GM21723 (cell line): ENCODE results near the gene CAMKK2.
A peak's percentile ranks its signal among the peaks of the same experiment; 100 is the strongest.
"Not testable (repeated sequence)": the region's sequence is repeated elsewhere in the genome, so short reads cannot be mapped to it uniquely, and the experiment has no call there.

ENCODE experiments used
- ATAC-seq: cut with Tn5 transposase; IDR thresholded peaks from one replicate; pipeline ENCODE4 v1.9.1; 2021; ENCODE audit warnings: mild to moderate bottlenecking, moderate library complexity; ENCODE audit not compliant: unreplicated experiment

Gene CAMKK2

DNA sequence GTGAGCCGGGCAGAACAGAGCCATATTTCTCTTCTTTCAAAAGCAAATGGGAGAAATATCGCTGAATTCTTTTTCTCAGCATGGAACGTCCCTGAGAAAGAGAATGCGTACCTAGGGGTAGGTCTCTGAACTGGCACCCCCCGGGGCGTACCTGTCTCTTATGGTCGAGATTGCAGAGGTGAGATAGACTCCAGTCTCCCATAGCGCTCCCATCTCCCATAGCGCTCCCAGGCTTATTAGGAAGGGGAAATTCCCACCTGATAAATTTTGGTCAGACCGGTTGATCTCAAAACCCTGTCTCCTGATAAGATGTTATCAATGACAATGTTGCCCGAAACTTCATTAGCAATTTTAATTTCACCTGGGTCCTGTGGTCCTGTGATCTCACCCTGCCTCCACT lies 16.0 kb downstream of the CAMKK2 start:
- not testable (repeated sequence) for ATAC-seq

DNA sequence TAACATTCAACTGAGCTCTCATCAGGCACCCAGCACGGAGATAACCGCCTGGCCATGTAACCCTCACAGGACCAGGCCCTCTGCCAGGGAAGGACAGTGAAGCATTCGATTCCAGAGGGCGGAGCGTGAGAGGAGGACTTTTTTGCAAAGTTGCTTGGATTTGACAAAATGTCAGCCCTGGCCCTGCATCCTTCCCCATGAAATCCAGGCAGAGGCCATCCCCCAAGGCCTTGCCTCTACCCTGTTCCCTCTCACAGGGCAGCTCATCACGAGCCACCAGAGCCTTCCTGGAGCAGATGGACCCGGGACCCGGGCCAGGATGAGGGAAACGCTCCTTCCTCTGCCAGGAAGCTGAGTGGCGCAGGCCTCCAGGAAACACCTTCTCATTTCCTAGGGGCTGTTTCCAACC lies 17.0 kb downstream of the CAMKK2 start:
- ATAC-seq: no peak

DNA sequence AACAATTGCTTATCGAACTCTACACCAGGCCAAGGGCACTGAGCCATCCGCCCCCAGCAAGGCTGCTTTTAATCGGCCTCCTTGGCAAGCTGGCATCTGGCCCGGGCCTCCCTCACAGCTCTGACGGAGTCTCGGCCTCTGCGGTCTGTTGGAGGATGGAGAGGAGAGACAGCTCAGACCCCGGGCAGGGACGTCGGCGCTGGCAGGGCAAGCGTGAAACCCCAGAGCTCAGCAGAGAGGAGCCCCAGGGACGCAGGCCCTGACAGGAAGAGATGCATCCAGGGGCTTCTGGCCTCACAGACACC lies 17.5 kb downstream of the CAMKK2 start:
- no peak for ATAC-seq

DNA sequence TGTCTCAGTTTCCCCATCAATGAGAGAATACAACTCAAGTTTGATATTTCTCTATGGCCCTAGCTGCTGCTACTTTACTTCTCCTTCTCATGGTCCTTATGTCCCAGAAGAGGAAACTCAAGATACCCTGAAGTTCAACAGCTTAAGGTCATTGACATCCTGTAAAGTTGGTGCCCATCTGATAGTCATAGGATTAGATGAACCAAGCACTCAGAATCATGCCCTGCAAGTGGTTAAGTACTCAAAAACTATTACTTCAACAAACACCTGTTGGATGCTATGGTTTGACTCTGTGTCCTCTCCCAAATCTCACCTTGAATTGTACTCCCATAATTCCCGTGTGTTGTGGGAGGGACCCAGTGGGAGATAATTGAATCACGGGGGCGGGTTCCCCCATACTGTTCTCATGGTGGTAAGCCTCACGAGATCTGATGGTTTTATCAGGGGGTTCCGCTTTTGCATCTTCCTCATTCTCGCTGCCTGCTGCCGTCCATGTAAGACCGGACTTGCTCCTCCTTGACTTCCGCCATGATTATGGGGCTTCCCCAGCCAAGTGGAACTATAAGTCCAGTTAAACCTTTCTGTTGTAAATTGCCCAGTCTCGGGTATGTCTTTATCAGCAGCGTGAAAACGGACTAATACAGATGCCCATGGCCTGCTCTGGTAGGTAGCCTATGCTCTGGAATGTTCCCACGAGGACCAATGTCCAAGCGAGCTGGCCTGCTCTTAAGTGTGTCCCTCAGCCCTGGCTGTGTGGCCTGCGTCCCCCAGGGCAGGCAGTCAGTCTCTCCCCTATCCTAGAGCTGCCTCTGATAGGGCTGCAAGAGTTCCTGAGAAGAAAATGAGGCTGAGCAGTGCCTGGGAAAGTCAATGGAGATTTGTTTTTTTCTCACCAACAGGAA lies 18.1 kb downstream of the CAMKK2 start:
- ATAC-seq: no peak

DNA sequence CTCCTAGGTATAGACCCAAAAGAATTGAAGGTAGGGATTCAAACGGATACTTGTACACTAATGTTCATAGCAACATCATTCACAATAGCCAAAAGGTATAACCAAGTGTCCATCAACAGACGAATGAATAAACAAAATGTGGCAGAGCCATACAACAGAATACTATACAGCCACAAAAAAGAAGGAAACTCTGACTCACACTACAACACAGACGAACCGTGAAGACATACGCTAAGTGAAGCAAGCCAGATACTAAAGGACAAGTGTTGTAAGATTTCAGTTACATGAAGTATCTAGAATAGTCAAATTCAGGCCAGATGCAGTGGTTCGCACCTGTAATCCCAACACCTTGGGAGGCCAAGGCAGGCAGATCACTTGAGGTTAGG lies 19.1 kb downstream of the CAMKK2 start:
- ATAC-seq: no peak

DNA sequence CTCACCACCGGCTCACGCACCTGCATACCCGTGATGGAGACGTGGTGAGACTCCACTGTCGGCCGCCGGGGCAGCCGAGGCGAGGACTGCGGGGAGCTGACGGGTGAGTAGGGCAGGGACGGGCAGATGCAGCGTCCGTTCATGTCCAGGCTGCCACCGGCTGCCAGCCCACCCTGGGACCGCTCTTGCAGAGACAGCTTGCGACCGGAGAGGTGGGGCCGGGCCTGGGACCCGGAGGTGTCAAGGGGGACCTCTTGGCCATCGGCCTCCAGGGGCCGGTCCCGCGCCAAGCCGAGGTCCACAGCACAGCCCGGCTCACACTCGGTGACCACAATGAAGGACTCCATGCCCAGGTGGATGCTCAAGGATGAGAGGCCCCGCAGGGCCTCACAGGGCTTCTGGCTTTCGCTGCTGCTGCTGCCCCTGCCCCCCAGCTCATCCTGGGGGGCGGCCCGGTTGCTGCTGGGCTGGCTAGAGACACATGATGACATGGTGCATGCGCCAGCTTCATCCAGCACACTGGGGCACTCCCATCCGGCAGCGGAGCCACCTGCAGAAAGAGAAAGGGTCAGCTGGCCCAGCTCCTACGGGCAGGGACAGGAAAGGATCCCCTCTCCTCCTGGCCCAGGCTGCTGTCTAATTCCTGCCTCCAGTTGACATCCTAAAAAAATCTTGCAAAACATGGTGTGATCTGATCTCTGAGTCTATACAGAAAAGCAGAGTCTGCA lies 22.3 kb downstream of the CAMKK2 start:
- ATAC-seq: no peak

DNA sequence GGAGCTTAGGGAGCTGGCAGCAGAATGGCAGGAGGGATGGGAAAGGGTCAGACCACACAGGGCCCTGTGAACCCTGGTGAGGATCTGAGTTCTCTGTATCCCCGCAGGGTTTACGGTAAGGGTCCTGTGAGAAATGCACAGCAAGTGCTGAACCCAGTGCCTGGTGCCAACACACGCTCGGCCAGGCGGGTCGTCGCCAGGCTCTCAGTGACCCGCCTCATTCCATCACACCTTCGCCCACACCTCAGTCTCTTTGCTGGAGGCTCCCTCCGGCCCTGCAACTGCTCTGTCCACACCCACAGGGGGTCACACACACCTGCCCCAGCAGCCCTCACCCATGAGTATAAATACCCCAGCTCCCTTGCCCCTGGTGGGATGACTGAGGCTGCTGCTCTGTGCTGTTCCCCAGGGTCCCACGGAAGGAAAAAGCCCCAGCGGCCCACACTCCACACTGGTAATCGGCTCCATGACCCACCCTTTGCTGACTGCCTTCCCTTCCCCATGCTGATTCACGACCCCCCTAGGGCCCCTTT lies 23.1 kb downstream of the CAMKK2 start:
- no peak for ATAC-seq

DNA sequence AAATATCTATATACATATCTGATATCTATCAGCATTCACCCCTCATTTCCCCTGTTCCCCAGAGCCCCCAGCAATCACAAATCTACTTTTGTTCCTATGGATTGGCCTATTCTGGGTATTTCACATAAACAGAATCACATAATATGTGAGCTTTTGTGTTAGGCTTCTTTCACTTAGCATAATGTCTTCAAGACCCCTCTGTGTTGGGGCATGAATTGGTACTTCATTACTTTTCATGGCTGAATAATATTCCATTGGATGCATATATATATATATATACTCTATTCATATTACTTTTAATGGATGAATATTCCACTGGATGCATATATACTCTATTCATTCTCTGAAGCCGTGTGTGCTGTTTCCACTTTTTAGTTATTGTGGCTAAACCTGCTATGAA lies 28.7 kb downstream of the CAMKK2 start:
- ATAC-seq: no peak

DNA sequence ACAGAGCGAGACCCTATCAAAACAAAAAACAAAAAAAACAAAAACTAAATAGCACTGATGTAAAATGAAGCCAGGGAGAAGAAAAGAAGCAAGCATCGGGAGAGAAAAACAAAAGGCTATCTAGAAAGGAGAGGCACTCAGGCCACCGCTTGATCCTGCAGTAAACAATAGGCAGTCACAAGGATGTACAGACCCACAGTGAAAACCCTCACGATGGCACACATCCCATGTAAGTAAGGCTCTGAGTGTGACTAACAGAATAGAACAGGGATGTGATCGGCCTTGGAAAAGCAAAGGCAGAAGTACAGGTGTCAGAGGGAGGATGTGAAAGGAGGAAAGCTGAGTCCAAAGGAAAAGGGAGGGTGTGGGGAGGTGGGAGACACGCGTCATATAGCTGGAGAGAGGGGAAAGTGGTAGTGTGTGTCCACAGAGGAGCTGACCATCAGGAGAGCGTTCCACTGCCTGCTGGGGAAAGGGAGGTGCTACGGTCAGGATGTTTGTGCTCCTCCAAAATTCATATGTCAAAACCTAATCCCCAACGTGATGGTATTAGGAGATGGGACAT lies 31.5 kb downstream of the CAMKK2 start:
- no peak for ATAC-seq

DNA sequence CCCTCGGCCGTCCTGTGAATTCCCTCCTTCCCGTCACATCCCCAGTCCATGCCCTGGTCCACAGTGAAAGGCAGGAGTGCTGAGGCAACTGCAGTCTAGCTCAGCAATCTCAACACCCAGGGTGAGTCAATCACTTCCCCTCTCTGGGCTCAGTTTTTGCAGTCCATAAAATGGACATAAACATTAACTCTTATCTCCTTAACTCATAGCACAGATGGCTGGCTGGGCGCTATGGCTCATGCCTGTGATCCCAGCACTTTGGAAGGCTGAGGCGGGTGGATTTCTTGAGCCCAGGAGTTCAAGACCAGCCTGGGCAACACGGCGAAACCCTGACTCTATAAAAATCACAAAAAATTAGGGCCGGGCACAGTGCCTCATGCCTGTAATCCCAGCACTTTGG lies 32.4 kb downstream of the CAMKK2 start:
- no peak for ATAC-seq

DNA sequence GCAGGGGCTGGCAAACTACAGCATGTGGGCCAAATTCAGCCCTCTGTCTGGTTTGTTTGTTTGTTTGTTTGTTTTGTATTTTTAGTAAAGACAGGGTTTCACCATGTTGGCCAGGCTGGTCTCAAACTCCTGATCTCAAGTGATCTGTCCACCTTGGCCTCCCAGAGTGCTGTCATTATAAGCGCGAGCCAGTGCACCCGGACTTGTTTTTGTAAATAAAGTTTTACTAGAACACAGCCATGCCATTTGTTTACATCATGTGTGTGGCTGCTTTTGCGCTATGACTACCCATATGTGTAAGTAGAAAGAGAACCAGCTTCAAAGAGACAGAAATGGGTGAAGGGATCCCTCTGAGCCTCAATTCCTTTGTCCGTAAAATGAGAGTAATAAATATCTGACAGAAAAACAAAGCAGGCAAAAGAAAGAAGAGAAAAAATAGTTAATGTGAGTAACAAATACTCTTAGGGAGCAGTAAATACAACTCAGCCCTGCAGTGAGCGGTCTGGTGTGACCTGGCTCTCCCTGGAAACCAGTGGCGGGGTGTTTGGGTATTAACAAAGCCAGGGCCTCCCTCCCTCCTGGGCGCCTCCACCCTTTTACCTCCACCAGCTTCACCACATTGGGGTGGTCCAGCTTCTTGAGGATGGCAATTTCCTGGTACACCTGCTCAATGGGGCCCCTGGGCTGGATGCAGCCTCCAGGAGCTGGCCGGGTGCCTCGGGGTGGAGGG lies 33.1 kb downstream of the CAMKK2 start:
- ATAC-seq: no peak

DNA sequence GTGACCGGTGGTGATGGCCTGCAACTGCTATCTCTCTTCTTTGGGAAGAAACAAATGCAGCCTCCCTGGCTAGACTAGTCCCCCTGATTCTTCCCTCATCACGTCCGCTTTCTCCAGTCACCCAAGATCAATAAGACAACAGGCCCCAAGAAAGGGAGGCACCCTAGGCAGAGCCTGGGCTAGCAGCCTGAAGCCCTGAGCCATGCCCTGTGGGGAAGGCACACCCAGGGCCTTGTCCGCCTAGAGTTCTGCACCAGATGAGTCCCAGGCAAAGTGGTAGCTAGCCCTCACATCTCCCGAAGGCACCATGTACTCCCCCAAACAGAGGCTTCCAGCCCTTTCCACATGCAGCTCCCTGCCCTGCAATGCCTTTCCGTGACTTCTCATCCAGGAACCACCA lies 35.1 kb downstream of the CAMKK2 start:
- no peak for ATAC-seq

DNA sequence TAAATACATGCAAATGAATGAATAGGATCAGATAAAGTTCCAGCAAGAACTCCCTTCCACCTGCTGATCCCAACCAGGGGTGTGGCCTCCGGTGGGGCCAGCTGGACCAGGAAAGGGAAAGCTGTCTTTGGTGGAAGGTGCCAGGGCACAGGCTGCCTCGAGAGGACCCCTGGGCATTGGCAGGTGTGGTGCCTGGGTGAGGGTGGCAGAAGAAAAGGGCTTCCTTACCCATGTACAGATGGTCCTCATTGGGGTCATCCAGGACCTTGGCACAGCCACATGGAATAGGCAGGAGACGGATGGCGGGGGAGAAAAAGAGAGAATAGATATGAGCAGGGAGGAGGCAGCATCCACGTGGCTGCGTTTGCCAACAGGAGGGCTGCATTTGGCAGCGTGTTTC lies 36.4 kb downstream of the CAMKK2 start:
- ATAC-seq: no peak

DNA sequence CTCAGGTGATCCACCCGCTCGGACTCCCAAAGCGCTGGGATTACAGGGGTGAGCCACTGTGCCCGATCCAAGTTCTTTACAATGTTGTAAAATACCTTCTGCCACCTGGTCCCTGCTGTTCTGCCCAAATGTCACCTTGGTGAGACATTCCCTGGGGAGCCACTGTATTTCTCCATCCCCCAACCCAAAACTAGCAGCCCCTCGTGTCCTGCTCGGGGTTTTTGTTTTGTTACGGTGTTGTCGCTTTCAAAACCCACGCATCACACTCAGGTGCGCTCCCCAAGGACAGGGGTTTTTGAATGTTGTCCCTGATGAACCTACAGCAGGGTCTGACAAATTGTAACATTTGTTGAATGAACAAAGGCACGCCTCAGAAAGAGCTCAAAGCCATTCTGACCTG lies 37.4 kb downstream of the CAMKK2 start:
- ATAC-seq: no peak

DNA sequence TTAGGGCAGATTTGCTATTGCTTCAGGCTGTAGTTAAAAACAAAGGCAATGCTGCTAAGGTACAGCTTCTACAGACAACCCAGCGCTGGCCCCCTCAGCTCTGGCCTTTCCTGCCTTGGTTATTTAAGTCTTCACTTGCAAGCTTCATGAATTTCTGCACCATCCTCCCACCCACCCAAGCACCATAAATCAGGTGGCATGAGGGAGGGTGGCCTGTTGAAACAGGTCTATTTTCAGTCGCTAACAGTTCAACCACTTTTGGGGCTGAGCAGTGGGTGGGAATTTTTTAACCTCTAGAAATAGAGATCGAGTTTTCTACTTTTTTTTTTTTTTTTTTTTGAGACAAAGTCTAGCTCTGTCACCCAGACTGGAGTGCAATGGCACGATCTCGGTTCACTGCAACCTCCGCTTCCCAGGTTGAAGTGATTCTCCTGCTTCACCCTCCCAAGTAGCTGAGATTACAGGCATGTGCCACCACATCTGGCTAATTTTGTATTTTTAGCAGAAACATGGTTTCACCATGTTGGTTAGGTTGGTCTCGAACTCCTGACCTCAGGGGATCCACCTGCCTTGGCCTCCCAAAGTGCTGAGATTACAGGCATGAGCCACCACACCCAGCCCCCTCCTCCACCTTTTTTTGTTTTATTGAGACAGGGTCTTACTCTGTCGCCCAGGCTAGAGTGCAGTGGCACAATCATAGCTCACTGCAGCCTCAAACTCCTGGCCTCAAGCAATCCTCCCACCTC lies 38.6 kb downstream of the CAMKK2 start:
- peak; percentile 50 for ATAC-seq

DNA sequence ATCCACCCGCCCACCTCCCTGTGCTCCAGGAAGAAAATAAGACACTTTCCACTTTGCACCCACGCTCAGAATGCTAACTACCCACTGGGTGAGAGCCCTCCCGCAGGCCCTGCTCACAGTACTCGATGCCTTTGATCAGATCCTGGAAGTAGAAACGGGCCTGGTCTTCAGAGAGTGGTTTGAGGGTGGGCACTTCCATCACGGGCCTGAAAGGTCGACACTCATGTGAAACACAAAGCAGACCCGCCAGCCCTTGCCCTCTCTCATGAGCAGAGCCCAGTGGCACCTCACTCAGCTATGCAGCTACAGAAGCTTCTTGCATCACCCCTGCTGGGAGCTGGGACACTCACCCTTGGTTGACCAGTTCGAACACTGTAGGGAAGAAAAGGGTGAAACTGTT lies 41.1 kb downstream of the CAMKK2 start:
- no peak for ATAC-seq

DNA sequence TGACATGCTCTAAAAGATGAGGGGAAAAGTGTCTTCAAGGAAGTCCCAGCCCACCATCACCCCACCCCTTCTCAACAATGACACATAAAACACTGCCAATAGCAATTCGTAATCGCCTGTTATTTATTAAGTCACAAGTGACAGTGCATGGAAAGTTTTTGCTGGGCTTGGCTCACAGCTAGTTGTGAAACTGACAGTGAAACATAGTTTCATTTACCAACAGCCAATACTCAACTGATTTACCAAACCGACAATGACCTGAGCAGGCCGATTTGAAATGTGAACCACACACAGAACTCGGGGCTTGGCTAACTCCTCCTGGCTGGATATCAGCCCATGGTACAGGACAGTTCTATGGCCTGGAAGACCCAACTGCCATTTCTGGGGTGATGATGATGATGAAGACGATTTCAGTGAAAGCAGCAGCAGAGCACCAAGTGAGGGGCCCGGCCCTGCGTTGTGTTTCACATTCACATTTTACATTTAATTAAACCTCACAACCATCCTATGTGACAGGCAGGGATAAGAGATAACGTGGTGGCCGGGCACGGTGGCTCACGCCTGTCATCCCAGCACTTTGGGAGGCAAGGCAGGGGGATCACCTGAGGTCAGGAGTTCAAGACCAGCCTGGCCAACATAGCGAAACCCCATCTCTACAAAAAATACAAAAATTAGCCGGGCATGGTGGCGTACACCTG lies 42.7 kb downstream of the CAMKK2 start:
- no peak for ATAC-seq

DNA sequence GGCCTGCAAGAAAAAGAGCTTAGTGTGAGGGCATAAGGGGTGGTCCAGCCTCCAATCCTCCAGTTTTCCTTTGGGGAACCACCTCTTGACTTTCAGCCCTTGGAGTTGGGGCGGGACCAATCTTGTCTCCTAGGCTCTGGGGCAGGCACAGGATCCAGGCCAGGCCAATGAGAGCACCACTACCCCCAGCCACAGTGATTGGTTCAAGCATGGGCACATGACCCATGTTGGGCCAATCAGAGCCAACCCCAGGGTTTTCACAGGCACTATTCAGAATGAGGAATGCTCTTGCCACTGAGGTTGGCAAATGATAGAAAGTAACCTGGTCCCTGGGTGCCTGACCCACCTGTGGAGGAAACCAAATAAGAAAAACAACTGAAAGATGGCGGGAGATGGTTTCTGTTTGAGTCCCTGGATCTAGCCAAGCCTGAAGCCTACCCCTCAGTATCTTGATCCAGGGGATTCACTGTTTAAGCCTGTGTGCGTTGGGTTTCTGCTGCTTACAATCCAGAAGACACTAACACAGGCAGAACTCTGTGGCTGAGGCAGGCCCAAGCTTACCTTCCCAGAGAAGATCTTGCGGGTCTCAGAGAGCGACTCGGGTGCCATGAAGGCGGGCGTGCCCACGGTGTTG lies 43.7 kb downstream of the CAMKK2 start:
- ATAC-seq: no peak

DNA sequence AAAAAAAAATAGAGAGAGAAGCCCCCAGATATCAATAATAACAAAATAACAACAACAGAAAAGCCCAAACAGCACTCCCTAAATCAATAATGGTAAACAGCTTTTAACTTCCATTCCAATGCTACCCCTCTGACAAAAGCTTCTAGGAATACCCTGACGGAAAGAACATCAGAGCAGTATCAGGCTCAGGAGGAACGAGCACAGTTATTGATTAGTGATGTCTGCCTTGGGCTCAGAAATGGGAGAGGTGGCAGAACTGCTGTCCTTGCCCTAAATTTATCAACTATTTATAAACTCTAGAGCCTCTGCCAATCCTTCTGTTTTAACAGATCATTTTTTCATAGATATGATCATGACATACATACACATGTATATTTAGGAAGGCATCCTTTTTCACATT lies 44.7 kb downstream of the CAMKK2 start:
- no peak for ATAC-seq

DNA sequence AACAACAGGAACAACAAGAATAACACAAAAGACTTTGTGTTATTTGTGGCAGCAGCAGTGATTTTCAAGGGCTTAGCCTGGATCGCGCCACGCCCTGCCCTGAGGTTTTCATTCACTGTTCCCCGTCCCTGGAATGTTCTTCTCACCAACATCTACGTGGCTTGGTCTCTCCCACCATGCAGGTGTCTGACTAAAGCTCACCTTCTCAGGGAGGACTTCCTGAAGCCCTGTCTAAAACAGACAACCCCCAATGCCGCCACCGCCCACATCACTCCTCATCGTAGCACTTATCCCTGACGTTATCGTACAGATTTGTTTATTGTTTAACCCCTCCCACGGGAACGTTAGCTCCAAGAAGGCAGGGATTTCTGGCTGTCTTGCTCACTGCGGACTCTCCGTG lies 46.1 kb downstream of the CAMKK2 start:
- no peak for ATAC-seq
